ENCODE data around the gene B4GALT1. TPM values are rescaled to one million over a fixed set of nuclear protein-coding genes. Genes with fewer than 3 reads are reported as not detected.
"Not testable (repeated sequence)": the region's sequence is repeated elsewhere in the genome, so short reads cannot be mapped to it uniquely, and the experiment has no call there.

Gene B4GALT1
- total RNA-seq, 2 experiments from 2014 or later = 38.8 to 42.4 TPM

DNA sequence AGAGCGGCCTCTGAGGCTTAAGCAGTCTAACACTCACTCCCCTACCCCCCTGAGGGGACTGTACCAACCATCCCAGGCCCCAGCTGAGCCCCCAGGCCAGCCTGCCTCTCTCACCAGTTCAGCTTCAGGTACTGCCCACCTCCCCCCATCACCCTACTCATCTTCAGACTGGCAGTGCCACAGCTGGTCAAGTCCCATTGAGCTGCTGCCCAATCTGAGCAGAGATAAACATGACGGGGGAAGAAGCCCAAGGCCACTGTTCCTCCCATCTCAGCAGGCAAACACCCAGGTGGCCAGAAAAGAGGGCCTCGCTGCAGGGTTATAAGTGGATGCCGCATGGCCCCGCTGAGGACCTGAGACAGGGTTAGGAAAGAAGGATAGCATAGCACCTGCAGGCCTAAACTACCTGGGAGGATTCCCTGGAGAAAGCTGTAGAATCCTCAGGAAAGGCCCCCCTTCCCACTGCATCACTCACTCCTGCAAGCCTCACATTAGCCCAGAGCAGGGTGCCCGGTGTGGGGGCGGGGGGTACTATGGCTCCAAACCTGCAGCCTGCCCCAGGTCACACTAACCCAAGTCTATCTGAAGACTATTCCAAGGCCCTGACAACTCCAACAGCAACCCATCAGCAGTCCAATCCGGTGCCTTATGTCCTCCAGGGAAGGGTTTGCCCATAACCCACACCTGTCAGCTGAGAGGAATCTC is 3.6 kb downstream of the B4GALT1 start:
- Mint-ChIP-seq H3K9me3 (no peaks in the 10 kb centered on the region), H3K27ac (peak overlapping the region; percentile 75), H3K36me3 (ENCODE audit: low read depth) (peaks cover 15% of the 10 kb centered on the region), H3K4me3 (peak overlapping the region; percentile 71), H3K27me3 (no peaks in the 10 kb centered on the region), H3K4me1 (peaks cover 79% of the 10 kb centered on the region)
- POLR2A ChIA-PET = no interaction called here
- no peak for DNase-seq
- CTCF ChIA-PET = interaction anchor here (1.8 kb wide), 1 partner anchor 12 kb away, joined by 5 read pairs; no protein-coding TSS in a partner anchor

DNA sequence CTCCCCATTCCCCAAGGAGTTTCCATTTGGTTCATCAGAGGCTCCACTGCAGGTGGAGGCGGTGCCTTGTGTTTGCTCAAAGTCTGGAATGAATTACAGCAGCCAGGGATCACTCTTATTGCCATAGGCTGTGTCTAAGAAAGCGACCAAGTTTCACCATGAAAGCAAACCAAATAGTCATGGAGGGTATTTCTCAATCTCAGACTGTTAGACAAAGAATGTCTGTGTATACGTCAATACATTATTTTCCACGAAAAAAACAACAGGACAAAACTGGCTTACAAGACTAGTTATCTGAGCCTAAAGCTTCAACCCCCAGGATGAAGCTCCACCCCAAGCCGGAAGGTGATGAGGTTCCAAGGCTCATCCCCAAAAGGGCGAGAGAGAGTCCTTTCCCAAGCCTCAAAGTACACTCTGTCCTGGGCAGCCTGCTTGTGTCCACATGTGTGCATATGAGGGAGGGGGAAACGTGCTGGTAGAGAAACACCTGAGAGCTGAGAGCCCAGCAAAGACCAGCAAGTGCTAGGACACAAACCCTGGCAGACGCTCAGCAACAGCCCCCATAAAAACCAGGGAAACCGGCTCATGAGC is 4.3 kb downstream of the B4GALT1 start:
- Mint-ChIP-seq H3K36me3 (ENCODE audit: low read depth) (peaks cover 16% of the 10 kb centered on the region), H3K4me1 (peaks cover 79% of the 10 kb centered on the region), H3K4me3 (no peak overlapping the region), H3K9me3 (no peaks in the 10 kb centered on the region), H3K27me3 (no peaks in the 10 kb centered on the region), H3K27ac (peak overlapping the region; percentile 50)
- ChIA-PET CTCF (interaction anchor here (1.1 to 1.8 kb wide), 2 partner anchors 12 to 27 kb away, joined by 3 to 5 read pairs; no protein-coding TSS in a partner anchor), POLR2A (no interaction called here)
- no peak for DNase-seq

DNA sequence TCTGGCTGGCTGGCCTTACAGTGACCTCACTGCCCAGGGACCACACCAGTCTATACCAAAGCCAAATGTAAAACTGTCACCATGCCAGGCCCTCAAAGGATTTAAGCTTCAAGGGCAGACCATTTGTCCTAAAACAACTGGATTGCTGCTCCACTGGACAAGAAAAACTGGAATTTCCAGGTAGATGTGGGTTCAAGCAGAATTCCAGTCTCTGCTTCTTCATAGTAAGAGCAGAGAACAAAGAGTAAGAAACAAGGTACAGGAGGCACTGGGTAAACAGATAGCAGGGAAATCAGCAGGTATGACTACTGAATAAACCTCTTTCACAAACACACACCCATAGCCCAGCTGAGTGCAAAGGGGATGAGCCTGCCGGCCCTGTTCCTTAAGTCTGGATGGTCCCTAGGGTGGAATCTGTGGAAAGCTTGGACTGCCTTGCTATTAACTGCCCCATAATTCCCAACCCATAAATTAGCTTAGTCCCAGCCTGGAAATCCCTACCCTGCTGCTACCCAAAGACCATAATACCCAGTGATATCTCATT is 5.5 kb downstream of the B4GALT1 start:
- no peak for DNase-seq
- H3K4me1 Mint-ChIP-seq = peaks cover 83% of the 10 kb centered on the region
- CTCF ChIA-PET = interaction anchor here (0.9 to 3.0 kb wide), 7 partner anchors 9 to 83 kb away, joined by 3 to 14 read pairs (median 3); no protein-coding TSS in a partner anchor
- H3K27ac Mint-ChIP-seq = peak overlapping the region; percentile 94
- H3K27me3 Mint-ChIP-seq = no peaks in the 10 kb centered on the region
- no peaks in the 10 kb centered on the region for H3K9me3 Mint-ChIP-seq
- POLR2A ChIA-PET = no interaction called here
- H3K4me3 Mint-ChIP-seq = no peak overlapping the region
- H3K36me3 Mint-ChIP-seq (ENCODE audit: low read depth) = peaks cover 16% of the 10 kb centered on the region

- Mint-ChIP-seq H3K9me3 (no peaks in the 10 kb centered on the region), H3K4me1 (peaks cover 83% of the 10 kb centered on the region), H3K27ac (peak overlapping the region; percentile 94), H3K36me3 (ENCODE audit: low read depth) (peaks cover 15% of the 10 kb centered on the region), H3K27me3 (no peaks in the 10 kb centered on the region), H3K4me3 (peak overlapping the region; percentile 12)
- peak; percentile 32 for DNase-seq
- POLR2A ChIA-PET = interaction anchor here (0.7 kb wide), 1 partner anchor 31 kb away, joined by 5 read pairs; no protein-coding TSS in a partner anchor
- CTCF ChIA-PET = interaction anchor here (1.0 to 3.0 kb wide), 7 partner anchors 9 to 83 kb away, joined by 3 to 14 read pairs (median 3); no protein-coding TSS in a partner anchor
Observed at GRCh38 chr9:33161011-33161588, 6.0 kb downstream of the B4GALT1 start.

DNA sequence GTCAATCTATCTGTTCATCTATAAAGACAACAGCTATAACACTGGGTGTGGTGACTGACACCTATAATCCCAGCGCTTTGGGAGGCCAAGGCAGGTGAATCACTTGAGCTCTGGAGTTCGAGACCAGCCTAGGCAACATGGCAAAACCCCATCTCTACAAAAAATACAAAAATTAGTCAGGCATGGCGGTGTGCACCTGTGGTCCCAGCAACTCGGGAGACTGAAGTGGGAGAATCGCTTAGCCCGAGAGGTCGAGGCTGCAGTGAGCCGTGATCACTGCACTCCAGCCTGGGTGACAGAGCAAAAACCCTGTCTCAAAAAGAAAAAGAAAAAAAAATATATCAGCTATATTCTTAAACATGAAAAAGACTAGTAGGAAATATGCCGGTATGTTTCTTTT is 6.7 kb downstream of the B4GALT1 start:
- not testable (repeated sequence) for DNase-seq, H3K27me3 Mint-ChIP-seq, H3K9me3 Mint-ChIP-seq
- Mint-ChIP-seq H3K4me3 (peak overlapping the region; percentile 66), H3K4me1 (peaks cover 85% of the 10 kb centered on the region), H3K27ac (peak overlapping the region; percentile 94), H3K36me3 (ENCODE audit: low read depth) (peaks cover 15% of the 10 kb centered on the region)
- ChIA-PET POLR2A (interaction anchor here (0.7 kb wide), 1 partner anchor 30 kb away, joined by 5 read pairs; no protein-coding TSS in a partner anchor), CTCF (interaction anchor here (1.0 to 3.0 kb wide), 7 partner anchors 9 to 82 kb away, joined by 3 to 14 read pairs (median 3); no protein-coding TSS in a partner anchor)

DNA sequence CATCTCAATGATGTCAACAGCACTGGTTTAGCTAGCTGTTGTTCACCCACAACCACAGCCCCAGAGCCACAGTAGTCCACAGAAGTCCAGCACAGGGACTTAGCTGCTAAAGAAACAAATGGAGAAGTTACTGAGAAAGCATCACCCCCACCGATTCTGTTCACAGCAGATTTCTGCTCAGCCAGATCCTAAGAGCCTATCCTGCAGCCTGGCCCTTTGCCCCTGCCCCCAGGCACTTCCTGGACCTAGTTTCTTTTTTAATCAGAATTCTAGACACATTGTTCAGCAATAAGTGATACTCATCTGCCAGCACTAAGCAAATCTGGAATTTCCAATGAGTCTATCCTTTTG is 7.4 kb downstream of the B4GALT1 start:
- POLR2A ChIA-PET = interaction anchor here (1.3 kb wide), 1 partner anchor 135 kb away, joined by 5 read pairs; the partner anchor contains the start of gene DNAJA1
- peak; percentile 53 for DNase-seq
- H3K27me3 Mint-ChIP-seq = no peaks in the 10 kb centered on the region
- H3K4me1 Mint-ChIP-seq = peaks cover 86% of the 10 kb centered on the region
- peak overlapping the region; percentile 94 for H3K27ac Mint-ChIP-seq
- H3K4me3 Mint-ChIP-seq = peak overlapping the region; percentile 66
- peaks cover 11% of the 10 kb centered on the region for H3K36me3 Mint-ChIP-seq (ENCODE audit: low read depth)
- CTCF ChIA-PET = interaction anchor here (1.1 to 3.0 kb wide), 5 partner anchors 8 to 19 kb away, joined by 3 to 14 read pairs (median 5); no protein-coding TSS in a partner anchor
- H3K9me3 Mint-ChIP-seq = no peaks in the 10 kb centered on the region

GRCh38 chr9:33158843-33159776 is 8.0 kb downstream of the B4GALT1 start:
- H3K27me3 Mint-ChIP-seq = no peaks in the 10 kb centered on the region
- H3K36me3 Mint-ChIP-seq (ENCODE audit: low read depth) = peaks cover 13% of the 10 kb centered on the region
- no peaks in the 10 kb centered on the region for H3K9me3 Mint-ChIP-seq
- peak overlapping the region; percentile 66 for H3K4me3 Mint-ChIP-seq
- DNase-seq = peak; percentile 42
- POLR2A ChIA-PET = interaction anchor here (1.3 kb wide), 1 partner anchor 134 kb away, joined by 5 read pairs; the partner anchor contains the start of gene DNAJA1
- H3K4me1 Mint-ChIP-seq = peaks cover 87% of the 10 kb centered on the region
- CTCF ChIA-PET = interaction anchor here (0.6 to 3.0 kb wide), 7 partner anchors 11 to 139 kb away, joined by 3 to 14 read pairs (median 5); no protein-coding TSS in a partner anchor
- peak overlapping the region; percentile 94 for H3K27ac Mint-ChIP-seq

DNA sequence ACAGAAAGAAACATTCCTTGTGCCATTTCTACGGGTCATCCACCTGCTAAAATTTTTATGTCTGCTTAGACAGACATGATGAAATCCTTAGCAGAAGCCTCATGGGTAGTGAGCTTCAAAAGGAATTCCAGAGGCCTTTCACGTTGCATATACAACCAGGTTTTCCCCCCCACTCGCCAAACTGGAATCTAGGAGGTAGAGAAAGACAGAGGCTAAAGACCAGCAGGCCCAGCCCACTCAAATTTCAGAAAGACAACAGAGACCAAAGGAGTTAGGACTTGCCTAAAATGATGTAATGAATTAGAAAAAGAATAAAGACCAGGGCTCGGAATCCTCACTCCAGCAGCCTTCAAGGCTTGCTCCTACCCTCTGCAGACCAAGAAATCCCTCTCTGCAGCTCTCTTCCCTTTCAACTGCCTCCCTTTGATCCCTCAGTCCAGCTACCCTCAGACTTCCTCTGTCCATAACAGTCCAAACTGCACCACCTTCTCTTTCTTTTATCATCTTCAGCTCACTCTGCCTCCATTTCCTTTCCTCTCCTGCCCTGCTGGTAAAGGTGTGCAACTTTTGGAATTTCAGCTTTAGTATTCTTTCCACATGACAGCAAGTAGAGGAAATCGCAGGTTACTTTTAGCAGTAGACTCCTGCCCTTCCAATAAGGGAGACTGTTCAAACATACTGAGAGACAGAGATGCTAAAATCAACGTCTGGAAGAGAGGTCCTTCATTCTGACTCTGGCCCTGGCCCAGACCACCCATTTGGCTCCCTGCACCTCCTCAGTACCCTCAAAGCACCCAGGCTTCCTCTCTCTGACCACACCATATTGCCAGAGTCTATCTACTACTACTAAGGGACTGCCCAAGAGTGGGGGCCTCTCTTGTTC is 8.9 kb downstream of the B4GALT1 start:
- H3K4me3 Mint-ChIP-seq = peak overlapping the region; percentile 66
- H3K36me3 Mint-ChIP-seq (ENCODE audit: low read depth) = peaks cover 19% of the 10 kb centered on the region
- ChIA-PET POLR2A (no interaction called here), CTCF (interaction anchor here (0.8 to 1.4 kb wide), 7 partner anchors 10 to 30 kb away, joined by 3 to 11 read pairs (median 4); no protein-coding TSS in a partner anchor)
- no peaks in the 10 kb centered on the region for H3K27me3 Mint-ChIP-seq
- no peaks in the 10 kb centered on the region for H3K9me3 Mint-ChIP-seq
- peaks cover 87% of the 10 kb centered on the region for H3K4me1 Mint-ChIP-seq
- peak overlapping the region; percentile 94 for H3K27ac Mint-ChIP-seq
- DNase-seq = no peak

GRCh38 chr9:33155393-33155792 is 11.7 kb downstream of the B4GALT1 start:
- no peak overlapping the region for H3K4me3 Mint-ChIP-seq
- POLR2A ChIA-PET = no interaction called here
- peaks cover 2% of the 10 kb centered on the region for H3K9me3 Mint-ChIP-seq
- peaks cover 26% of the 10 kb centered on the region for H3K36me3 Mint-ChIP-seq (ENCODE audit: low read depth)
- H3K27me3 Mint-ChIP-seq = no peaks in the 10 kb centered on the region
- no peak for DNase-seq
- no peak overlapping the region for H3K27ac Mint-ChIP-seq
- H3K4me1 Mint-ChIP-seq = peaks cover 77% of the 10 kb centered on the region
- CTCF ChIA-PET = interaction anchor here (0.6 kb wide), 1 partner anchor 1941 kb away, joined by 3 read pairs; no protein-coding TSS in a partner anchor

DNA sequence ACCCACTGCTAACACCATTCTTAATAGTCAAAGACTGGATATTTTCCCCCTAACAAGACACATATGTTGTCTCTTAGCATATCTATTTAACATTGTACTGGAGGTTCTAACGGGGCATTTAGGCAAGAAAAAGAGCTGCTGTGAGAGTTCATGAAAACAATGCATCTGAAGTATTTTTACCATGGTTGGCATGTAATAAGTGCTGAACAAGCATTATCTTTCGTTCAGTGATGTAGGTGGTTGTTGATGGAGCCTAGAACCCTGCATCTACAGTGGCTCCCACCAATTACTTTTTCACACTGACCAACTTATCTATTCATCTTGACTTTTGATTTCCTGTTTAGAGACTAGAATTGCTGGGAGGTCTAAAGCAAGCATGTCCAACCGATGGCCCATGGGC is 12.8 kb downstream of the B4GALT1 start:
- ChIA-PET POLR2A (no interaction called here), CTCF (interaction anchor here (1.0 kb wide), 1 partner anchor 13 kb away, joined by 3 read pairs; the partner anchor contains the start of gene B4GALT1)
- peaks cover 67% of the 10 kb centered on the region for H3K4me1 Mint-ChIP-seq
- no peaks in the 10 kb centered on the region for H3K27me3 Mint-ChIP-seq
- H3K36me3 Mint-ChIP-seq (ENCODE audit: low read depth) = peaks cover 26% of the 10 kb centered on the region
- no peak for DNase-seq
- H3K27ac Mint-ChIP-seq = peak overlapping the region; percentile 11
- no peak overlapping the region for H3K4me3 Mint-ChIP-seq
- H3K9me3 Mint-ChIP-seq = peaks cover 2% of the 10 kb centered on the region

DNA sequence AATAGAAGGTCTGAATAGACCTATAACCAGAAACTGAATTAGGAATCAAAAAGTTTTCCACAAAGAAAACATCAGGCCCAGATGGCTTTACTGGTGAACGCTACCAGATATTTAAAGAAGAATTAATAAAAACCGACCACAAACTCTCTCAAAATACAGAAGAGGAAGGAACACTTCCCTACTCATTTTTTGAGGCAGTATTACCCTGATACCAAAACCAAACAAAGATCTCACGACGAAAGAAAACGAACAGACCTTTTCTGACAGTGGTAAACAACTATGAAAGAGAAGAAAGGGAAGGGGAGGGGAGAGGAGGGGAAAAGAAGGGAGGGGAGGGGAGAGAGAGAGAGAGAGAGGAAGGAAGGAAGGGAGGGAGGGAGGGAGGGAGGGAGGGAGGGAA is 13.5 kb downstream of the B4GALT1 start:
- H3K36me3 Mint-ChIP-seq (ENCODE audit: low read depth) = peaks cover 26% of the 10 kb centered on the region
- peak overlapping the region; percentile 74 for H3K27ac Mint-ChIP-seq
- DNase-seq = no peak
- H3K4me1 Mint-ChIP-seq = peaks cover 62% of the 10 kb centered on the region
- H3K9me3 Mint-ChIP-seq = peaks cover 2% of the 10 kb centered on the region
- ChIA-PET POLR2A (no interaction called here), CTCF (interaction anchor here (1.8 kb wide), 1 partner anchor 47 kb away, joined by 3 read pairs; no protein-coding TSS in a partner anchor)
- peak overlapping the region; percentile 33 for H3K4me3 Mint-ChIP-seq
- no peaks in the 10 kb centered on the region for H3K27me3 Mint-ChIP-seq

Data from activated CD4-positive, alpha-beta T cell treated with anti-CD3 and anti-CD28 coated beads, Interleukin-2, amount 10 ng/mL, durations not matched to agents 7 days and 5 days (primary cell).